Measurements from ENCODE around the gene SPRING1.
A peak's percentile ranks its signal among the peaks of the same experiment; 100 is the strongest.

- TF ChIP-seq CTCF (conservative IDR thresholded peaks at IDR 0.05; ENCODE audit: low read length) (peak; percentile 88), EZH2phosphoT487 (IDR thresholded peaks at IDR 0.05; ENCODE audit: borderline replicate concordance) (no peak)
Observed at GRCh38 chr12:116703214-116703795, 34.6 kb downstream of the SPRING1 start.
